ENCODE results near the gene MGLL.

The MGLL gene

DNA sequence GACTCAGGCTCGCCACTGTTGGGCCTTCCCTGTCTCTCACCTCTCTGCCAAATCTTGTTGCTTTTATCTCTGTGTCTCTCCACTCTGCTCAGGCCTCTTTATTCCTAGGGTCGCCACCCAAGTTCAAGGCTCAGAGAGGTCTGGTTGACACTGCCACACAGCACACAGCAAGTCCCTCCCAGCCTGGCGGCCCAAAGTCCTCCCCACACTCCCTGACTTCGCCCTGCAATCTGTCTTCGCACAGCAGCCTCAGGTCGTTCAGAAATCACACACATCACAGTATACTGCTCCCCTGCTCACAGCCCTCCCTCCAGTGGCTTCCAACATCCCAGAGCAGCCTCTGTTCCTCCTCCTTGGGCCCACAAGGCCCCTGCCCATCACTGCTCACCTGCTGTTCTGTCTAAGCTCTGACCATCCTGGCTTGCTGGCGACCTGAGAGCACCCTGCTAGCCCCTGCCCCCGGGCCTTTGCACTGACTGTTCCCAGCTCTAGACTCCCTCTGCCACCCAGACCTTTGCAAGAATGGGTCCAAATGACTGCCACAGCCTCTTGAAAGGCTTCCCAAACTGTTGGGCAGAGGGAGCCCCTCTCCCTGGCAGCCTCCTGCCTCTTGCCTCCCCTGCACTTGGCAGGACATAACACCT is 48.4 kb downstream of the MGLL start:
- no peak for TF ChIP-seq GATA3 (IDR thresholded peaks at IDR 0.05; ENCODE audit: low read depth, low read length)
- TF ChIP-seq GATA2 (IDR thresholded peaks at IDR 0.05; ENCODE audit: low read depth, low read length), result no peak

DNA sequence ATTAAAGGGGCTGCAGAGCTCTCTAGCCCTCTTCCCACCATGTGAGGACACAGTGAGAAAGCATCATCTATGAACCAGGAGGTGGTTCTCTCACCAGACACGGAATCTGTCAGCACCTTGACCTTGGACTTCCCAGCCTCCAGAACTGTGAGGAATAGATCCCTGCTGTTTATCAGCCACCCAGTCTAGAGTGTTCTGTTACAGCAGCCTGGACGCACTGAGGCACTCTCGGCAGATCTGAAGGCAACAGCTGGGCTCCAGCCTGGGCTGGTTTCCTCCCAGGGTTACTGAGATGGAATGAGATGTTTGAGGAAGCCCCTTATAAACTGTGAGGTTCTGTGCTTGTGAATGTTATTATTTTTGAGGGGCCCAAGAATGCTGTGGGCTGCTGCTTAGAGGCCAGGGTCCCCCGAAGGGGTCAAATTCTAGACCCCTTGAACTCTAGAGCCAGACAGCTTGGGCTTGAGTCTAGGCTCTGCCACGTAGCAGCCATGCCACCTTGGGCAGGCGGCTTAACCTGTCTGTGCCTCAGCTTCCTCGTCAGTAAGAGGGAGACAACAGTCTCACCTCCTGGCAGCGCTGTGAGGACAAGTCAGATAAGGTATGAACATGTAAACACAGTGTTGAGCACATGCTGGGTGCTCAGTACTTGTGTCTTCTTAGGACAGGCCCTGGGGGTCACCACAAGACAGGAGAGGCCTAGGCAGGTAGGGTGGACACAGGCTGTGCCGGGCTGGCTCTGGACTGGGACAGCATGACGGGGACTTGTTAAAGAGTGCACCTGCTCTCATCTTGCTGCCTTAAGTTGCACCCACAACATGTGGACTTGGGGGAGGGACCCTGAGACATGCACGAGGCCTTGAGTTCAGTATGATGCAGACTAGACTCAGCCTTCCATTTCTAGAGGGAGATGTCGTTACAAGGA is 49.2 kb downstream of the MGLL start:
- no peak for TF ChIP-seq GATA3 (IDR thresholded peaks at IDR 0.05; ENCODE audit: low read depth, low read length)
- no peak for TF ChIP-seq GATA2 (IDR thresholded peaks at IDR 0.05; ENCODE audit: low read depth, low read length)

DNA sequence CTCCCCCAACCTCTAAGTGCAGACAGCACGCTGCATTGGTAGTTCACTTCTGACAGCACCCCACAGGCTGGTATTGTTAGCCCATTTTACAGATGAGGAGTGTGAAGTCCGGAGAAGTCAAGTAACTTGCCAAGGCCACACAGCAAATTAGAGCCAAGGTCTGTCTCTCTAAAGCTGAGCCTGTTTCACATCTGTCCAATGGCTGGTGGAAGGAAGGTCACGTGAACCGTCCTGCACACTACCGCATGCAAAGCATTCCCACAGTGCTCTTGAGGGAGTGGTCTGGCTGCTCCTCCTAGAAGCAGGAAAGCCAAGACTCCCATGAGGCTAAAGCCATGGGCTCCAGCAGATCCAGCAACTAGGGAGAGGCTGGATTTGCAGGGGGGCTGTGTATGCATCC is 50.0 kb downstream of the MGLL start:
- TF ChIP-seq GATA3 (IDR thresholded peaks at IDR 0.05; ENCODE audit: low read depth, low read length) (no peak), GATA2 (IDR thresholded peaks at IDR 0.05; ENCODE audit: low read depth, low read length) (no peak)

DNA sequence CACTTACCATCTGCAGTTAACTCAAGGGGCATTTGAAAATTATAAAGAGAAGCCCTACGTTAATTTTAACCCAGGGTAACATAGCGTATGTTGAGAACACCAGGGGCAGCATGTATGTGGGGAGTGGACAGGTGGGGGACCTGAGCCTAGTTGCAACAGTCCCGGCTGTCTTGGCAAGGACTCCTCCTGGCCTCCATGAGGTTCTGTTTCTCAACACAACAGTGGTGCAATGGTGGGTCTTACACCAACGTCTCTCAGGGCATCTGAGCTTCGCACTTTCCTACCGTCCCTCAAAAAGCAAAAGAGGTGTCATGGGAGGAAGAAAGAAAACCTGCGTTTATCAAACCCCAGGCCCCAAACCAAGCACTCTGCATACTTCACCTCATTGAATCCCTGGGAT is 50.6 kb downstream of the MGLL start:
- no peak for TF ChIP-seq GATA3 (IDR thresholded peaks at IDR 0.05; ENCODE audit: low read depth, low read length)
- no peak for TF ChIP-seq GATA2 (IDR thresholded peaks at IDR 0.05; ENCODE audit: low read depth, low read length)

DNA sequence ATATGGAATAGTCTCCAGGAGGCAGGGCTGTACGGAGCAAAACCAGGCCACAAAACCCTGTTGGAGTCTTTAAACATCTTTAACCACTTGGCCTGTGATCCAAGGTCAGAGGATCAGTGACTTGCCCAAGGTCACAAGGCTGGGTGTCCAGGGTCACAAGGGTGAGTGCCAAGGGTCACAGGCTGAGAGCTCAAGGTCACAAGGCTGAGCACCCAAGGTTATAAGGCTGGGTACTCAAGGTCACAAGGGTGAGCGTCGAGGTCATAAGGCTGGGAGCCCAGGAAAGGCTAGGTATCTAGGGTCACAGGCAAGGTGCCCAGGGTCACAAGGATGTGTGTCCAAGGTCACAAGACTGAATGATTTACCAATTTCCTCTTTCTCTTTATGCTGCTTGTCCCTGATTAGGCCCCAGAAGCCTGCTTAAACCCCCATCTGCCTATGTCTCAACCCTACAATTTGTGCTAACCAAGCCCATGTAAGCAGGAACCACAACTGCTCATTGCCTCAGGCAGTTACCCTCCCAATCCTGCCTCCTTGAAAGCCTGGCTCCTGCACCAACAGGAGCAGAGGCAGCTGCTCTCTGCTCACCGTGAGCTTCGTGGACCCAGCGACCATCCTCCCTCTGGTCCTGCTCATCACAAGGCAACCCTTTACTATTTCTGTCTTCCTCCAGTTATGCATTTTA is 51.5 kb downstream of the MGLL start:
- no peak for TF ChIP-seq GATA3 (IDR thresholded peaks at IDR 0.05; ENCODE audit: low read depth, low read length)
- no peak for TF ChIP-seq GATA2 (IDR thresholded peaks at IDR 0.05; ENCODE audit: low read depth, low read length)

DNA sequence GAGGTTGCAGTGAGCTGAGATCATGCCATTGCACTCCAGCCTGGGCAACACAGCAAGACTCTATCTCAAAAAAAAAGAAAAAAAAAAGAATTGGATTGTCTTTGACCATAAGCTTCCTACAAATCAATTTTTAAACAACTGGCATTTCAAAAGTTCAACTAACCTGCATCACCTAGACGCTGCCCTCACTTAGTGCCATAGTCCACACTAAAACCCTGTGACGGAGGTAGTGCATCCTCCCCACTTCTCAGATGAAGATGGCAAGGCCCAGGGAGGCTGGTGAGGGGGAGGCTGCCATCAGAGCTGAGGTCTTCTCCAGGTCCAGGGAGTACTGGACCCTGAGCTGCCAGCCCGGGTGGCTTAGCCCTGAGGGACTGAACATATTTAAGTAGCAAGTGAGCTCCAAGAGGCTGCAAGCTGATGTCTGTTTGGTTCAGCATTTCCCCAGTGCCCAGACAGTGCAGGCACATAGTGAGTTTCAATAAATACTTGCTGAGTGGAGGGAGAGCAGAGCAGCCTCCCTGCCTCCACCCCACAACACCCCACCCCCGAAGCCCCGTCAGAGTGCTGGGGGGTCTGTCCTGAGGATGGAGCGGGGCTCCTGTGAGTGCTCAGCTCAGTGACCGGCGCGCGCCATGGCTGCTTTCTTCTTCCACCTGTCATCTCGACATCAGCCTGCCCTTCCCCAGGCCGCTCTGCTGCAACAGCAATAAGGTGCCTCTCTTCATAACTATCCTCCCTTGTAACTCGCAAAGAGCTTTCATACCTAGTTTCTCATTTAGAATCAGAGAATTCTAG is 52.8 kb downstream of the MGLL start:
- TF ChIP-seq GATA3 (IDR thresholded peaks at IDR 0.05; ENCODE audit: low read depth, low read length), result no peak
- TF ChIP-seq GATA2 (IDR thresholded peaks at IDR 0.05; ENCODE audit: low read depth, low read length), result no peak

DNA sequence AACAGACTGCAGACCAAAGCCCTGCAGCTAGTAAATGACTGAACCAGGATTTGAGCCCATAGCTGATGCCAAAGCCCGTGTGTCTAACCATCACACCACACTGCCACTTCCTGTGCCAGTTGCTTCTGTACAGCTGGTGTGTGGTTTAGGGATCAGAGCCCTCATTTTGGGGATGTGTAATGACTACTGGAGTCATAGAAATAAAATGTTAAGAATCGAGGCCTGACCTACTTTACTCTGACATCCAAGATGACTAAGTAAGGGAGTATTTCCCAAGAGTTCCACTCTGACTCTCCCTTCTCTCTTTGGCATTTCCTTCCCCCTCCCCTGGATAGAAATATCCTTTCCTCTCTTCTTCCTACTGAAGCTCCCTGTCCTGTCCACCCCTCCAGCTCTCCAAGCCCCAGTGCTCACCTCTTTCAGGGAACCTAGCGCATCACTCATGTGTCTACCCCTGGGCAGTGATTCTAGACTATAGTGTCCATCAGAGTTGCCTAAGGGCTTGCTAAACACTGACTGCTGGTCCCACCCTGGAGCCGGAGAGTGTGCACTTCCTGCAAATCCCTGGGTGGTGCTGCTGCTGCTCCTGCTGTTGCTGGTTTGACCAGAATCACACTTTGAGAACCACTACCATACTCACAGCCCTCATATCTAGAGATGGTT is 53.8 kb downstream of the MGLL start:
- TF ChIP-seq GATA2 (IDR thresholded peaks at IDR 0.05; ENCODE audit: low read depth, low read length), result no peak
- no peak for TF ChIP-seq GATA3 (IDR thresholded peaks at IDR 0.05; ENCODE audit: low read depth, low read length)

DNA sequence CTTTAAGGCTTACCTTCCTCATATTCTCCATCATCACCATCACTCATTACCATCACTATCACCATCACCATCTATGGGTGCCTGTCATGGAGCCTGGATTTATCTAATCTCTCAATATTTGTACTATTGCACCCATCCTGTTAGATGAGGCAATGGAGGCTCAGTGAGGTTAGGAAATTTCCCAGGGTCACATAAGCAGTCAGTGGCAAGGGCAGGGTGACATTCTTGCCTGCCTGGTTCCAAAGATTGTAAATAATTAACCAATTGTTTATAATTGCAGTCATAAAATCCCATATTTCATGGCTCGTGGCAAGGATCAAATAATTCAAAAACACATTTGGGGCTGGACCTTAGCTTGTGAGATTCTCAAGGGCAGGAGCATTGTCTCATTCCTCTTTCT is 55.2 kb downstream of the MGLL start:
- no peak for TF ChIP-seq GATA2 (IDR thresholded peaks at IDR 0.05; ENCODE audit: low read depth, low read length)
- TF ChIP-seq GATA3 (IDR thresholded peaks at IDR 0.05; ENCODE audit: low read depth, low read length), result no peak

DNA sequence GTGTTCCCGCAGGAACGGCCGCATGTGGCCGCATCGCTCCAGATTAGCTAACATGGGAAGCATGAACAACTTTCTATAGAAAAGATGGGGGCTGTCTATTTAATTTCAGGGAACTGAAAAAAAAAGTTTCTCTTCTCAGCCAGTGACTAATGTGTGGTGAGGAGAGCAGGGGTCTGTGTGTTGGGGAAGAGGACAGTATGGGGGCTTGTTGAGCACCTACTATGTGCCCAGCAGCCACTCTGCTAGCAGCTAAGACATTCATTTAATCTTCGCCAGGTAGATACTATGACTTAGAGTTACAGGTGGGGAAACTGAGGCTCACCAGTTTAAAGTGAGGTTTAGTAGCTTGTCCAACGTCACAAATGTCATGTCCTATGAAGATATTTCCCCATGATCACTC is 56.6 kb downstream of the MGLL start:
- TF ChIP-seq GATA3 (IDR thresholded peaks at IDR 0.05; ENCODE audit: low read depth, low read length) (no peak), GATA2 (IDR thresholded peaks at IDR 0.05; ENCODE audit: low read depth, low read length) (no peak)

DNA sequence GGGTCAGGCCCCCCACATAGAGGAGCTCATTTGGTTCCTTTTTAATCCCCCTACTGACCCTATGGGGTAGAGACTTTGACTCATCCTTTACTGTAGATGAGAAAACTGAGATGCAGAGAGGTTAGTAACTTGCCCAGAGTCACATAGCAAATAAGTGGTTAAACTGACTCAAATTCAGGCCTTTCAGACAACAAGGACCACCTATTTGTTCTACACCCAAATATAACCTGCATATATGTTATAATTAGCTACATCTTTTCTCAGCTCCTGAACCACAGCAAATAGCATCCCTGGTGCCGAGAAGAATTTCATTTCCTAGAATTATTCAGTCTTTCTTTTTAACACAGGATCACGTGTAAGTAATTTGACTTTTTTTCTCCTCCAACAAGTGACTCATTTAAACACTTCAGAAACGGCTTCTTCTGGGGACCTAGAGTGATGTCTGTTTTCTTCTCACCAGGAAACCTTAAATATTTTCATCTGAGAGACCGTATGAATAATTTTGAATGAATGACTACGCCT is 57.4 kb downstream of the MGLL start:
- TF ChIP-seq GATA2 (IDR thresholded peaks at IDR 0.05; ENCODE audit: low read depth, low read length) (no peak), GATA3 (IDR thresholded peaks at IDR 0.05; ENCODE audit: low read depth, low read length) (no peak)

DNA sequence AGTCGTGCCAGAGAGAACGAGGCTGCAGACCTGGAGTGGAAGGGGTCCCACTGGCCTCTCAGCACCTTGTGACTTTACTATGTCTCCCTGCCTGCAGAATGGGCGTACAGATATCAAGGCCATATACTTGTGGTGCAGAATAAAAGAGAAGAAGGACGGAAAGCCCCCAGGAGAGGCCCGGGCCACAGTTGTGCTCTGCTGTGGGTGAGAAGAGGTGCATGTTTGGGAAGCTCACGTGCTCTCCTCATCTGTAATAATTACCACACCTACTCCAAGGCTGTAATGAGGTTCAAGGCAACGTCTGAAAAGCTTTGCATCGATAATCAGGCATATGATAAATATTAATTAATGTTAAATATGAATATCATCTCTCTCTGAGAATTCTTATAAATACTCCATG is 58.0 kb downstream of the MGLL start:
- TF ChIP-seq GATA2 (IDR thresholded peaks at IDR 0.05; ENCODE audit: low read depth, low read length), result no peak
- TF ChIP-seq GATA3 (IDR thresholded peaks at IDR 0.05; ENCODE audit: low read depth, low read length), result no peak

DNA sequence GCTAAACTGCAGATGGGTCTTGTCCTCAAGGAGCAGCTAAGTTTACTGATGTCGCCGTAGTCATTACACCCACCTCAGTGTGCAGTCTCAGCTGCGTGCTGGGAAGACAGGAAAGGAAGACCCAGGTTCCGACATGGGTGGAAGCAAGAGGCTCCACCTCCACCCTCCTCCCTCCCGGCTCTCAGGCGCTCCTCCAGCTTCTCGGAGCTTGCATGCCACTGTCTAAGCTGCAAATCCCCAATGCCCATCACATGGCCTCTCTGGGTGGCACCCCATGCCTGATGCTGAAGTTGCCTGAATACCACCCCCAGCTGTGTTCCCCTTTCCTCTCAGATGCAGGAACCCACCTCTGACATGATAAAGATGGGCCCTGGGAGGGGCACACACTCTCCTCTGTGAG is 58.5 kb downstream of the MGLL start:
- no peak for TF ChIP-seq GATA3 (IDR thresholded peaks at IDR 0.05; ENCODE audit: low read depth, low read length)
- TF ChIP-seq GATA2 (IDR thresholded peaks at IDR 0.05; ENCODE audit: low read depth, low read length), result no peak

DNA sequence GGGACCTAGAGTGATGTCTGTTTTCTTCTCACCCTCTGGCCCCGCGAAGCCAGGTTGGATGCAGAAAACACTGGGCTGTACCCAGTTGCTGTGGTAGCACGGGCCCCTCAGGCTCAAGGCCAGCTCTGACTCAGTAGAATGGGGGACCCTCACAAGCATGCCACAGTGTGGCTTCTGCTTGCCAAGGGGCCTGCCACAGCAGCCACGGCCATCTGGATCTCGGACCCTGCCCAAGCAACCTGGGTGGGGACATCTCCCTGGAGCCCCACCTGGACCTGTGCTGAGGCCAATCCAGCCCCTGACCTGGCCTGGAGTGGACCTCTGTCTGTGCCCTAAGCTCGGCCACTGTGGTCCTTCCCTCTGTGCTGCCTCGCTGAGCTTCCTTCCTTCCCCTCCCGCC is 59.0 kb downstream of the MGLL start:
- TF ChIP-seq GATA2 (IDR thresholded peaks at IDR 0.05; ENCODE audit: low read depth, low read length) (no peak), GATA3 (IDR thresholded peaks at IDR 0.05; ENCODE audit: low read depth, low read length) (no peak)
